Measurements from ENCODE around the gene TOMM70. TPM values are rescaled to one million over a fixed set of nuclear protein-coding genes. Genes with fewer than 3 reads are reported as not detected.
"Not testable (repeated sequence)": the region's sequence is repeated elsewhere in the genome, so short reads cannot be mapped to it uniquely, and the experiment has no call there.

TOMM70 gene
- total and polyA plus RNA-seq, 2 of the 4 experiments (the other 2 are of a cell fraction), result 24.6 to 35.1 TPM

DNA sequence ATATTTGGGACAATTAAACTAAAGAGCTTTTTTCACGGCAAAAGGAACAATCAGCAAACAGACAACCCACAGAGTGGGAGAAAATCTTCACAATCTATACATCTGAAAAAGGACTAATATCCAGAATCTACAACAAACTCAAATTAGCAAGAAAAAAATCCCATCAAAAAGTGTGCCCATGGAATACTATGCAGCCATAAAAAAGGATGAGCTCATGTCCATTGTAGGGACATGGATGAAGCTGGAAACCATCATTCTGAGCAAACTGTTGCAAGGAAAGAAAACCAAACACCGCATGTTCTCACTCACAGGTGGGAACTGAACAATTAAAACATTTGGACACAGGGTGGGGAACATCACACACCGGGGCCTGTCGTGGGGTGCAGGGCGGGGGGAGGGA, 73.5 kb downstream of the TOMM70 start:
- H3K27me3 ChIP-seq (ENCODE audit: control insufficient read depth, insufficient read depth, low read length); H4K91ac ChIP-seq (ENCODE audit: insufficient read depth, low read depth, low read length); H3K79me1 ChIP-seq (ENCODE audit: low read depth in 1 of 2, low read length in 2 of 2); H3K4ac ChIP-seq (ENCODE audit: low read depth, low read length); H3K27ac ChIP-seq (ENCODE audit: insufficient read depth, low read length); H3K23ac ChIP-seq (ENCODE audit: low read depth, low read length); H2AK5ac ChIP-seq (ENCODE audit: low read depth, low read length); DNase-seq; H3K36me3 ChIP-seq (ENCODE audit: control insufficient read depth, insufficient read depth, low read length); H4K20me1 ChIP-seq (ENCODE audit: insufficient read depth, low read length); POLR2A ChIA-PET (ENCODE audit: unreplicated experiment); H3K9me3 ChIP-seq (ENCODE audit: control insufficient read depth, insufficient read depth, low read length); H3K56ac ChIP-seq (ENCODE audit: extremely low read depth, insufficient read depth, low read length); BruUV-seq (replicated peaks); H4K5ac ChIP-seq (ENCODE audit: low read depth, low read length); H2BK5ac ChIP-seq (ENCODE audit: low read depth, low read length, poor library complexity, severe bottlenecking); H2AK9ac ChIP-seq (replicated peaks; ENCODE audit: low read depth, low read length, poor library complexity); ATAC-seq (ENCODE audit: low read depth); H3K14ac ChIP-seq (replicated peaks; ENCODE audit: low read depth, low read length); H3K9me1 ChIP-seq (ENCODE audit: insufficient read depth, low read length); H4K8ac ChIP-seq (ENCODE audit: low read depth in 2 of 2, low read length in 2 of 2); CTCF ChIA-PET; dilution Hi-C loops (cut with HindIII; ENCODE audit: low sequenced_read_pairs, unreplicated experiment); in situ Hi-C loops (cut with MboI; ENCODE audit: low sequenced_read_pairs); H2BK120ac ChIP-seq (ENCODE audit: low read depth, low read length); H2AFZ ChIP-seq (replicated peaks; ENCODE audit: low read length, poor library complexity); H3K18ac ChIP-seq (ENCODE audit: low read depth, low read length); H2BK20ac ChIP-seq (ENCODE audit: low read depth, low read length); H2BK15ac ChIP-seq (ENCODE audit: low read depth, low read length); H3K4me3 ChIP-seq (ENCODE audit: insufficient read depth, low read depth, low read length); H3K4me2 ChIP-seq (ENCODE audit: low read depth, low read length); intact Hi-C loops (cut with micrococcal nuclease); H3K9ac ChIP-seq (ENCODE audit: low read depth, low read length); H3K4me1 ChIP-seq (ENCODE audit: control insufficient read depth, insufficient read depth, low read length): not testable (repeated sequence)
- no CpG with 5 or more reads among the region's 5 CpGs for WGBS, 2 experiments (ENCODE audit: extremely low coverage in 2 of 2, insufficient read length in 1 of 2)

Measured in IMR-90 (cell line).